Measurements from ENCODE around the gene SLC11A2. TPM values are rescaled to one million over a fixed set of nuclear protein-coding genes. Genes with fewer than 3 reads are reported as not detected.

The SLC11A2 gene
- total RNA-seq, 2 experiments from 2014 or later: 21.6 to 23.9 TPM

DNA sequence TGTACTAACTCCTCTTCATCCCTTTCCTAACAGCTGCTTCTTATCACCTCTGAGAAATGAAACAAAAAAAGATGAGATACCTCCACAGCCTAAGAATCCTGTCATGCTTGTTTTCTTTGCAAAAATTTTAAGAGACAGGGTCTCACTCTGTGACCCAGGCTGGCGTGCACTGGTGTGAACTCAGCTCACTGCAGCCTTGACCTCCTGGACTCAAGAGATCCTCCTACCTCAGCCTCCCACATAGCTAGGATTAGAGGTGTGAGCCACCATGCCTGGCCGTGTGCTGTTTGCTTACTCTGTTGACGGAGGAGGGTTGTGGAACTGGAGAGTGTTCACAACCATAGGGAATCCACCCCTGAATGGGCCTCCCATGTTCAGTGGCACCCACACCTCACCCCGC is 41.0 kb upstream of the SLC11A2 start:
- Mint-ChIP-seq H3K27me3 (no peaks in the 10 kb centered on the region), H3K9me3 (no peaks in the 10 kb centered on the region), H3K27ac (peak overlapping the region; percentile 30), H3K36me3 (ENCODE audit: low read depth) (peaks cover 18% of the 10 kb centered on the region), H3K4me3 (no peak overlapping the region), H3K4me1 (ENCODE audit: low read depth) (no peaks in the 10 kb centered on the region)
- DNase-seq (no peak), ATAC-seq (no peak)
- ChIA-PET POLR2A (no interaction called here), CTCF (no interaction called here)
- intact Hi-C loops (cut with micrococcal nuclease): no loop called here
- TF ChIP-seq, protein P1, sequence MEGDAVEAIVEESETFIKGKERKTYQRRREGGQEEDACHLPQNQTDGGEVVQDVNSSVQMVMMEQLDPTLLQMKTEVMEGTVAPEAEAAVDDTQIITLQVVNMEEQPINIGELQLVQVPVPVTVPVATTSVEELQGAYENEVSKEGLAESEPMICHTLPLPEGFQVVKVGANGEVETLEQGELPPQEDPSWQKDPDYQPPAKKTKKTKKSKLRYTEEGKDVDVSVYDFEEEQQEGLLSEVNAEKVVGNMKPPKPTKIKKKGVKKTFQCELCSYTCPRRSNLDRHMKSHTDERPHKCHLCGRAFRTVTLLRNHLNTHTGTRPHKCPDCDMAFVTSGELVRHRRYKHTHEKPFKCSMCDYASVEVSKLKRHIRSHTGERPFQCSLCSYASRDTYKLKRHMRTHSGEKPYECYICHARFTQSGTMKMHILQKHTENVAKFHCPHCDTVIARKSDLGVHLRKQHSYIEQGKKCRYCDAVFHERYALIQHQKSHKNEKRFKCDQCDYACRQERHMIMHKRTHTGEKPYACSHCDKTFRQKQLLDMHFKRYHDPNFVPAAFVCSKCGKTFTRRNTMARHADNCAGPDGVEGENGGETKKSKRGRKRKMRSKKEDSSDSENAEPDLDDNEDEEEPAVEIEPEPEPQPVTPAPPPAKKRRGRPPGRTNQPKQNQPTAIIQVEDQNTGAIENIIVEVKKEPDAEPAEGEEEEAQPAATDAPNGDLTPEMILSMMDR (IDR thresholded peaks at IDR 0.05): no peak

DNA sequence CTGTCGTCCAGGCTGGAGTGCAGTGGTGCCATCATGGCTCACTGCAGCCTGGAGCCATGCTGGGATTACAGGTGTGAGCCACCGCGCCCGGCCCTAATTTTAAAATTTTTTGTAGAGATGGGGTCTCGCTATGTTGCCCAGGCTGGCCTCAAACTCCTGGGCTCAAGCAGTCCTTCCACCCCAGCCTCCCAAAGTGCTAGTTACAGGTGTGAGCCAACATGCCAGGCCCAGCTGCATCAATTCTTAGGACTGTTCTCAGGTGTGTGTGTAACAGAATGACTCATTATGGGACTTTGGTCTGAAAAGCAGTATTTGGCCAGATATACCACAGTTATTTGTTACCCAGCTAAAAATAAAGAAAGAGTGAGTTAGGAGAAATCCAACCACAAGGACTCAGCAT is 39.3 kb upstream of the SLC11A2 start:
- intact Hi-C loops (cut with micrococcal nuclease): no loop called here
- no peaks in the 10 kb centered on the region for H3K9me3 Mint-ChIP-seq
- no peaks in the 10 kb centered on the region for H3K4me1 Mint-ChIP-seq (ENCODE audit: low read depth)
- ChIA-PET CTCF (interaction anchor here (0.7 kb wide), 1 partner anchor 112 kb away, joined by 3 read pairs; no protein-coding TSS in a partner anchor), POLR2A (no interaction called here)
- peaks cover 14% of the 10 kb centered on the region for H3K36me3 Mint-ChIP-seq (ENCODE audit: low read depth)
- H3K27ac Mint-ChIP-seq: no peak overlapping the region
- ATAC-seq: no peak
- H3K4me3 Mint-ChIP-seq: no peak overlapping the region
- no peaks in the 10 kb centered on the region for H3K27me3 Mint-ChIP-seq
- TF ChIP-seq, protein P1 (IDR thresholded peaks at IDR 0.05): no peak
- no peak for DNase-seq

DNA sequence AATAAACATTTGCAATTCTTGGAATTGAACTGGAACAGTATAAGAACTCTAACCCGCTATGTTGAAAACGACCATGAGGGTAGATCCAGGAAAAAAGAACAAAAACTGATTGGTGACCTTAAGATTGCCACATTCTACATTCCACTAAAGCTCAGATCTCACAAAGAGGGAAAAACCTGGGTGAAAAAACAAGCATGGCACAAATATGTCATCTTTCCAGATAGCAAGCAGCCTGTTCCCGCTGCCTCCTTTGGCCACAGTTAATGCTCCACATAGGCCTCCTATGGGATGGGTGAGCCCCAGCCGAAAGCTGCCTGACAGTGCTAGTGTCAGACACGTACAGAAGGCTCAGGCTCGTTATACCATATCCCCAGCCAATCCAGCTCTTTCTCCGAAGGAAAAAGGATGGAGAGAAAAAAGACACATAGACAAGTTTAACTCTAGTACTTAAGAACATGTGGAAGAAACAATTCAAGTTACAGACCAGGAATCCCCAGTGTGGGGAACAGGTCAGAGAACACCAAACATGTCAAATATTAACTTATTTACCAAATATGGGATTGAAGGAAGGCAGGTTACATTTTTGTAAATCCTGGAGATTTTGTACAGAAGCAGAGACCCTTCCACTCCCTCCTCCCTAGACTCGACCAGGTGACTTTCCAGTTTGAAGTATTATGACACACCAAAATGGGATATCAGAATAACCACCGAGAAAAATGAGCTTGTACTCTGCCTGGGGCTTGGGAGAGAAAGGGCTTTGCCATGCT is 36.6 kb upstream of the SLC11A2 start:
- TF ChIP-seq, protein P1 (IDR thresholded peaks at IDR 0.05): no peak
- DNase-seq: no peak
- H3K9me3 Mint-ChIP-seq: no peaks in the 10 kb centered on the region
- ATAC-seq: no peak
- no peaks in the 10 kb centered on the region for H3K4me1 Mint-ChIP-seq (ENCODE audit: low read depth)
- H3K27me3 Mint-ChIP-seq: no peaks in the 10 kb centered on the region
- H3K36me3 Mint-ChIP-seq (ENCODE audit: low read depth): peaks cover 31% of the 10 kb centered on the region
- intact Hi-C loops (cut with micrococcal nuclease): no loop called here
- H3K27ac Mint-ChIP-seq: no peak overlapping the region
- POLR2A ChIA-PET: interaction anchor here (1.3 to 2.1 kb wide), 2 partner anchors 10 to 12 kb away, joined by 6 read pairs; no protein-coding TSS in a partner anchor
- no peak overlapping the region for H3K4me3 Mint-ChIP-seq
- CTCF ChIA-PET: no interaction called here

DNA sequence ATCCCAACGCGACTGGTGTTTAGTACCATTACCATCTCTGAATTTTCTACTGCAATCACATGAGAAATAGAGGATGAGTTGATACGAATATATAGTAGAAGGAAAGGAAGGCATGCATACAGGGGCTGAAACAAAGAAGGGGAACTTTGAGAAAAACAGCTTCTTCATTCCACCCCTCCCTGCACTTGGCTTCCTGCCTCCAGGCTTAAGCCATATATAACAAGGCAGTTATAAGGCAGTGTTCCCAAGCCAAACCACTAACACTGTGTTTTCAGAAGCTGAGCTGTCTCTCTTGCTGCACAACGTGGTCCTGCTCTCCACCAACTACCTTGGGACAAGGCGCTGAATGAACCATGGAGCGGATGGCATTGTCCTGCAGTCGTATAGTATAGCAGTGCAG is 32.9 kb upstream of the SLC11A2 start:
- intact Hi-C loops (cut with micrococcal nuclease): no loop called here
- no peak for DNase-seq
- Mint-ChIP-seq H3K9me3 (no peaks in the 10 kb centered on the region), H3K36me3 (ENCODE audit: low read depth) (peaks cover 47% of the 10 kb centered on the region), H3K27me3 (no peaks in the 10 kb centered on the region), H3K27ac (peak overlapping the region; percentile 36), H3K4me3 (no peak overlapping the region), H3K4me1 (ENCODE audit: low read depth) (no peaks in the 10 kb centered on the region)
- POLR2A ChIA-PET: interaction anchor here (0.6 kb wide), 1 partner anchor 23 kb away, joined by 3 read pairs; no protein-coding TSS in a partner anchor
- no peak for ATAC-seq
- CTCF ChIA-PET: no interaction called here
- TF ChIP-seq, protein P1 (IDR thresholded peaks at IDR 0.05): no peak

DNA sequence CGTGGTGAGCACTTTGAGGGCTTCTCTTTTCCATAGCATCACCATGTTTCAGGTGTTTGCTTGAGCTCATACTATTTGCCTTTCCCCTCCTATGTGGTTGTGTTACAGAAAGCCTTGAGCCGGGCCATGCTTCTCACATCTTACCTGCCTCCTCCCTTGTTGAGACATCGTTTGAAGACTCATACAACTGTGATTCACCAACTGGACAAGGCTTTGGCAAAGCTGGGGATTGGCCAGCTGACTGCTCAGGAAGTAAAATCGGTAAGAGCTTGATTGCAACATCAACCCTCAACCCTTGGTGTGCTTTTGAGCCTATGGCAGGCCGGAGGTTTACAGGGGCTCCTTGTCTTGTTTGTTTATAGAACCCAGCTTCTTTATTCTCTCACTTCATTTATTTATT is 30.1 kb upstream of the SLC11A2 start:
- no peaks in the 10 kb centered on the region for H3K9me3 Mint-ChIP-seq
- DNase-seq (no peak), ATAC-seq (no peak)
- CTCF ChIA-PET: no interaction called here
- intact Hi-C loops (cut with micrococcal nuclease): no loop called here
- H3K27ac Mint-ChIP-seq: no peak overlapping the region
- H3K27me3 Mint-ChIP-seq: no peaks in the 10 kb centered on the region
- peaks cover 56% of the 10 kb centered on the region for H3K36me3 Mint-ChIP-seq (ENCODE audit: low read depth)
- POLR2A ChIA-PET: no interaction called here
- H3K4me1 Mint-ChIP-seq (ENCODE audit: low read depth): peaks cover 8% of the 10 kb centered on the region
- TF ChIP-seq, protein P1 (IDR thresholded peaks at IDR 0.05): no peak
- no peak overlapping the region for H3K4me3 Mint-ChIP-seq
